Mammary epithelial cell (primary cell): Measurements from ENCODE around the gene ADAMTS17.

ENCODE experiments used
- EZH2 ChIP-seq: IDR thresholded peaks from 2 replicates; pipeline ENCODE4 v1.6.1; 2012; ENCODE audit warnings: low read length, inconsistent platforms, borderline replicate concordance
- TF ChIP-seq, protein P1 (sequence below), 2 donors: IDR thresholded peaks in 1 of 2; conservative IDR thresholded peaks in 1 of 2; 2 replicates each; pipeline ENCODE4 v1.5.1; 2011 to 2012; ENCODE audit warnings: inconsistent platforms in 2 of 2, low read length in 2 of 2, mild to moderate bottlenecking in 2 of 2, control low read depth in 1 of 2, low read depth in 1 of 2; ENCODE audit not compliant: insufficient read depth in 1 of 2; ENCODE audit errors: extremely low read depth in 1 of 2

DNA sequence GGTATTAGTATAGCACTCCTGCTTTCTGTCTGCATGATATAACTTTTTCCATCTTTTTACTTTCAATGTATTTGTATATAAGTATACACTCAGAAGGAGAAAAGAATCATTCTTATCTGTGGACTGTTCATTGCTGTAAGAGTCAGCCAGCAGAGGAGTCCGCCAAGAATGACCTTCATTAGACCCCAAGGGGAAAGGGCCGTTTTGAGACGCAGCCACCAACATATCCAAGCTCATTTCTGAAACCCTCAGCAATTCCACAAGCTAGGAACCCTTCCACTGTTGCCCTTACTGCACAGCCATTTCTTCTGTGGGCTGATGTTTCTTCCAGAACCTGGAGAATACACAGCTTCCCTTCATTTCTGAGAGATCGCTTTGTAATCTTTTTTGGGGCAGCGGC is 301.8 kb downstream of the ADAMTS17 start:
- TF ChIP-seq, protein P1, sequence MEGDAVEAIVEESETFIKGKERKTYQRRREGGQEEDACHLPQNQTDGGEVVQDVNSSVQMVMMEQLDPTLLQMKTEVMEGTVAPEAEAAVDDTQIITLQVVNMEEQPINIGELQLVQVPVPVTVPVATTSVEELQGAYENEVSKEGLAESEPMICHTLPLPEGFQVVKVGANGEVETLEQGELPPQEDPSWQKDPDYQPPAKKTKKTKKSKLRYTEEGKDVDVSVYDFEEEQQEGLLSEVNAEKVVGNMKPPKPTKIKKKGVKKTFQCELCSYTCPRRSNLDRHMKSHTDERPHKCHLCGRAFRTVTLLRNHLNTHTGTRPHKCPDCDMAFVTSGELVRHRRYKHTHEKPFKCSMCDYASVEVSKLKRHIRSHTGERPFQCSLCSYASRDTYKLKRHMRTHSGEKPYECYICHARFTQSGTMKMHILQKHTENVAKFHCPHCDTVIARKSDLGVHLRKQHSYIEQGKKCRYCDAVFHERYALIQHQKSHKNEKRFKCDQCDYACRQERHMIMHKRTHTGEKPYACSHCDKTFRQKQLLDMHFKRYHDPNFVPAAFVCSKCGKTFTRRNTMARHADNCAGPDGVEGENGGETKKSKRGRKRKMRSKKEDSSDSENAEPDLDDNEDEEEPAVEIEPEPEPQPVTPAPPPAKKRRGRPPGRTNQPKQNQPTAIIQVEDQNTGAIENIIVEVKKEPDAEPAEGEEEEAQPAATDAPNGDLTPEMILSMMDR (conservative IDR thresholded peaks at IDR 0.05 in 1 of 2, IDR thresholded peaks at IDR 0.05 in 1 of 2; ENCODE audit: extremely low read depth in 1 of 2, insufficient read depth in 1 of 2, low read depth in 1 of 2, low read length in 2 of 2), result no peak
- no peak for TF ChIP-seq EZH2
